HG02571 (cell line): ENCODE measurements around the gene SIDT2.
A peak's percentile ranks its signal among the peaks of the same experiment; 100 is the strongest.
"Not testable (repeated sequence)": the region's sequence is repeated elsewhere in the genome, so short reads cannot be mapped to it uniquely, and the experiment has no call there.

Source experiments
- ATAC-seq: cut with Tn5 transposase; IDR thresholded peaks from one replicate; pipeline ENCODE4 v1.9.1; 2021; ENCODE audit warnings: mild to moderate bottlenecking, moderate library complexity; ENCODE audit not compliant: unreplicated experiment

The SIDT2 gene

GRCh38 chr11:117178210-117179034 lies at the start of gene SIDT2:
Gene SIDT2, plus strand, starts transcription at chr11:117178743. Its CDS starts 521 bp downstream, at chr11:117179264.
- peak; percentile 85 for ATAC-seq

- not testable (repeated sequence) for ATAC-seq
These were observed 48.1 kb upstream of the SIDT2 start for GRCh38 chr11:117130396-117130795.

GRCh38 chr11:117130879-117131278 lies 47.7 kb upstream of the SIDT2 start:
- ATAC-seq, result no peak

GRCh38 chr11:117134431-117134830 lies 44.1 kb upstream of the SIDT2 start:
- no peak for ATAC-seq

GRCh38 chr11:117134979-117135378 lies 43.6 kb upstream of the SIDT2 start:
- ATAC-seq, result not testable (repeated sequence)

GRCh38 chr11:117137223-117138086 lies 41.1 kb upstream of the SIDT2 start:
- ATAC-seq, result not testable (repeated sequence)

GRCh38 chr11:117143390-117143789 lies 35.2 kb upstream of the SIDT2 start:
- peak; percentile 17 for ATAC-seq

- ATAC-seq, result peak; percentile 96
These were observed 34.6 kb upstream of the SIDT2 start, which contains the start of gene PAFAH1B2 for GRCh38 chr11:117143871-117144476. Gene PAFAH1B2, plus strand, starts transcription at chr11:117144287. Its CDS starts 8,161 bp downstream, at chr11:117152448.

- ATAC-seq, result peak; percentile 37
These were observed 33.8 kb upstream of the SIDT2 start for GRCh38 chr11:117144477-117145392.

- no peak for ATAC-seq
These were observed 33.2 kb upstream of the SIDT2 start for GRCh38 chr11:117145393-117145761.

- ATAC-seq, result no peak
These were observed 32.0 kb upstream of the SIDT2 start for GRCh38 chr11:117146521-117146920.

GRCh38 chr11:117152066-117152465 lies 26.5 kb upstream of the SIDT2 start:
- no peak for ATAC-seq

GRCh38 chr11:117154468-117154867 lies 24.1 kb upstream of the SIDT2 start:
- no peak for ATAC-seq

- ATAC-seq, result no peak
These were observed 21.0 kb upstream of the SIDT2 start for GRCh38 chr11:117157507-117157906.

- no peak for ATAC-seq
These were observed 18.7 kb upstream of the SIDT2 start for GRCh38 chr11:117159892-117160291.

GRCh38 chr11:117160826-117161225 lies 17.7 kb upstream of the SIDT2 start:
- ATAC-seq, result no peak

GRCh38 chr11:117166491-117166890 lies 12.1 kb upstream of the SIDT2 start:
- ATAC-seq, result no peak

GRCh38 chr11:117169736-117170135 lies 8.8 kb upstream of the SIDT2 start:
- ATAC-seq, result no peak

- ATAC-seq, result no peak
These were observed 8.3 kb upstream of the SIDT2 start for GRCh38 chr11:117170210-117170609.

GRCh38 chr11:117171007-117171403 lies 7.5 kb upstream of the SIDT2 start:
- ATAC-seq, result no peak
